Astrocyte (in vitro differentiated cells and primary cell): ENCODE results near the gene CFAP74. TPM values are rescaled to one million over a fixed set of nuclear protein-coding genes. Genes with fewer than 3 reads are reported as not detected.

Experiments
- DNase-seq: peaks from one replicate; pipeline ENCODE4 v3.0.0-alpha.2; 2010; ENCODE audit warnings: low read depth
- FAIRE-seq: peaks from 2 replicates; lab custom pipeline; 2011; peaks lifted over from hg19 to GRCh38; lab: Jason Lieb, UNC
- H2AFZ ChIP-seq: 2 replicates; pipeline ENCODE4 v1.6.0; 2012; ENCODE audit warnings: low read depth, low read length, inconsistent platforms
- H3K27ac ChIP-seq: 2 replicates; pipeline ENCODE4 v1.5.1; 2011; ENCODE audit warnings: low read depth, low read length, inconsistent platforms
- H3K27me3 ChIP-seq: 2 replicates; pipeline ENCODE4 v1.6.0; 2011; ENCODE audit warnings: low read length, inconsistent platforms; ENCODE audit not compliant: insufficient read depth
- H3K36me3 ChIP-seq: 2 replicates; pipeline ENCODE4 v1.5.1; 2011; ENCODE audit warnings: low read length, inconsistent platforms; ENCODE audit not compliant: insufficient read depth
- H3K4me1 ChIP-seq: 2 replicates; pipeline ENCODE4 v1.5.1; 2011; ENCODE audit warnings: low read length, inconsistent platforms; ENCODE audit not compliant: insufficient read depth
- H3K4me2 ChIP-seq: 2 replicates; pipeline ENCODE4 v1.6.0; 2012; ENCODE audit warnings: low read length, inconsistent platforms
- H3K4me3 ChIP-seq: 2 replicates; pipeline ENCODE4 v1.5.1; 2011; ENCODE audit warnings: low read depth, mild to moderate bottlenecking, low read length, inconsistent platforms; ENCODE audit not compliant: insufficient read depth
- H3K79me2 ChIP-seq: 2 replicates; pipeline ENCODE4 v1.6.0; 2012; ENCODE audit warnings: mild to moderate bottlenecking, low read length, inconsistent platforms; ENCODE audit not compliant: insufficient read depth
- H3K9ac ChIP-seq: 2 replicates; pipeline ENCODE4 v1.6.0; 2012; ENCODE audit warnings: mild to moderate bottlenecking, low read length, inconsistent platforms
- H3K9me3 ChIP-seq: 2 replicates; pipeline ENCODE4 v1.5.1; 2012; ENCODE audit warnings: low read depth, mild to moderate bottlenecking, low read length, inconsistent platforms; ENCODE audit not compliant: insufficient read depth
- H4K20me1 ChIP-seq: 2 replicates; pipeline ENCODE4 v1.6.0; 2012; ENCODE audit warnings: low read length, inconsistent platforms; ENCODE audit not compliant: insufficient read depth
- H3K27ac Mint-ChIP-seq: one replicate; pipeline ENCODE4 v1.8.0; 2021; ENCODE audit warnings: mild to moderate bottlenecking, mixed read lengths; ENCODE audit not compliant: unreplicated experiment
- H3K27me3 Mint-ChIP-seq: one replicate; pipeline ENCODE4 v1.8.0; 2021; ENCODE audit warnings: low read depth, mixed read lengths; ENCODE audit not compliant: unreplicated experiment
- H3K36me3 Mint-ChIP-seq: one replicate; pipeline ENCODE4 v1.8.0; 2021; ENCODE audit warnings: low read depth, mixed read lengths; ENCODE audit not compliant: unreplicated experiment
- H3K4me1 Mint-ChIP-seq: one replicate; pipeline ENCODE4 v1.8.0; 2021; ENCODE audit warnings: low read depth, mixed read lengths; ENCODE audit not compliant: unreplicated experiment
- H3K4me3 Mint-ChIP-seq: one replicate; pipeline ENCODE4 v1.8.0; 2021; ENCODE audit warnings: mild to moderate bottlenecking, moderate library complexity, mixed read lengths; ENCODE audit not compliant: unreplicated experiment
- H3K9me3 Mint-ChIP-seq: one replicate; pipeline ENCODE4 v1.8.0; 2021; ENCODE audit warnings: mild to moderate bottlenecking, mixed read lengths; ENCODE audit not compliant: unreplicated experiment
- EZH2 ChIP-seq: IDR thresholded peaks from 2 replicates; pipeline ENCODE4 v1.6.1; 2012; ENCODE audit warnings: mild to moderate bottlenecking, low read length, inconsistent platforms; ENCODE audit not compliant: insufficient read depth
- total RNA-seq: library from RNA; stranded (reverse); gene quantifications from 2 replicates; pipeline ENCODE4 v1.2.1, GENCODE V29; 2021
- TF ChIP-seq, protein P1 (sequence below): IDR thresholded peaks from 2 replicates; pipeline ENCODE4 v1.5.1; 2011; ENCODE audit warnings: low read depth, mild to moderate bottlenecking, inconsistent platforms, low read length, moderate library complexity; ENCODE audit not compliant: insufficient read depth

The CFAP74 gene
- total RNA-seq, 1 donor from 2014 or later = not detected

DNA sequence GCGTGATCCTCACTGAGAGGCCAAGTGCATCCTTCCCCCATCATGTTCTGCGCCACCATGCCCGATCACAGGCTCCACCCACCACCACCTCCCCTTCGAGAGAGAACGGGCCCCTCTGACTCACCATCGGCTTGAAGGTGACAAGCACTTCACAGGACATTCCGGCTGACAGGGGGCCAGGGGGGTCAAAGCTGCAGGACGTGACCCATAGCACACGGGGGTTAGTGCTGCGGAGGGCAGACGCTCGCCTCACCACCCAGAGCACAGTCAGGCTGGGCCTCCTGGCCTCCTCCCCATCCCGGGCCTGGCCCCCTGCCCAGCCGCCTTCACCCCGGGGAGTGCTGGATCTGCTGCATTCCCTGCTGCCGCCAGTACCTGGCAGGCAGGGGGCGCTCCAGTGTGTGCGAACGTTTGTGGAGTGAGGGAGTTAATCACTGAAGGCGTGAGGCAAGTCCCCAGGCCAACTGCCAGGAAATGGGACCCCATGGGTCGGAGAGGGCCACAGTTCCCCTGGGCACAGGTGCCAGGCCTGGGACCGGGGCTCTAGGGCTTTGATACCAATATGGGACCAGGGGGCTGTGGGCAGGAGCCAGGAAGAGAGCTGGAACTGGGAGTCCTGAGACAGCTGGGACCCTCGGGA, 43.6 kb downstream of the CFAP74 start:
- H3K27me3 Mint-ChIP-seq = peaks cover 12% of the 10 kb centered on the region
- H3K27me3 ChIP-seq = peaks cover 9% of the 10 kb centered on the region
- H3K4me3 Mint-ChIP-seq = no peak overlapping the region
- H3K36me3 Mint-ChIP-seq = no peaks in the 10 kb centered on the region
- H3K4me1 ChIP-seq = peaks cover 3% of the 10 kb centered on the region
- peak overlapping the region; percentile 60 for H3K4me2 ChIP-seq
- DNase-seq (peak; percentile 37), FAIRE-seq (no peak)
- H3K4me3 ChIP-seq = no peak overlapping the region
- no peaks in the 10 kb centered on the region for H3K36me3 ChIP-seq
- H3K27ac Mint-ChIP-seq = no peak overlapping the region
- no peaks in the 10 kb centered on the region for H4K20me1 ChIP-seq
- H3K4me1 Mint-ChIP-seq = peaks cover 12% of the 10 kb centered on the region
- H3K9me3 Mint-ChIP-seq = peaks cover 2% of the 10 kb centered on the region
- TF ChIP-seq EZH2 = no peak
- TF ChIP-seq, protein P1, sequence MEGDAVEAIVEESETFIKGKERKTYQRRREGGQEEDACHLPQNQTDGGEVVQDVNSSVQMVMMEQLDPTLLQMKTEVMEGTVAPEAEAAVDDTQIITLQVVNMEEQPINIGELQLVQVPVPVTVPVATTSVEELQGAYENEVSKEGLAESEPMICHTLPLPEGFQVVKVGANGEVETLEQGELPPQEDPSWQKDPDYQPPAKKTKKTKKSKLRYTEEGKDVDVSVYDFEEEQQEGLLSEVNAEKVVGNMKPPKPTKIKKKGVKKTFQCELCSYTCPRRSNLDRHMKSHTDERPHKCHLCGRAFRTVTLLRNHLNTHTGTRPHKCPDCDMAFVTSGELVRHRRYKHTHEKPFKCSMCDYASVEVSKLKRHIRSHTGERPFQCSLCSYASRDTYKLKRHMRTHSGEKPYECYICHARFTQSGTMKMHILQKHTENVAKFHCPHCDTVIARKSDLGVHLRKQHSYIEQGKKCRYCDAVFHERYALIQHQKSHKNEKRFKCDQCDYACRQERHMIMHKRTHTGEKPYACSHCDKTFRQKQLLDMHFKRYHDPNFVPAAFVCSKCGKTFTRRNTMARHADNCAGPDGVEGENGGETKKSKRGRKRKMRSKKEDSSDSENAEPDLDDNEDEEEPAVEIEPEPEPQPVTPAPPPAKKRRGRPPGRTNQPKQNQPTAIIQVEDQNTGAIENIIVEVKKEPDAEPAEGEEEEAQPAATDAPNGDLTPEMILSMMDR = peak; percentile 51
- H3K9me3 ChIP-seq = no peaks in the 10 kb centered on the region
- no peak overlapping the region for H3K27ac ChIP-seq
- H2AFZ ChIP-seq = peak overlapping the region; percentile 34
- H3K9ac ChIP-seq = no peak overlapping the region
- no peaks in the 10 kb centered on the region for H3K79me2 ChIP-seq

DNA sequence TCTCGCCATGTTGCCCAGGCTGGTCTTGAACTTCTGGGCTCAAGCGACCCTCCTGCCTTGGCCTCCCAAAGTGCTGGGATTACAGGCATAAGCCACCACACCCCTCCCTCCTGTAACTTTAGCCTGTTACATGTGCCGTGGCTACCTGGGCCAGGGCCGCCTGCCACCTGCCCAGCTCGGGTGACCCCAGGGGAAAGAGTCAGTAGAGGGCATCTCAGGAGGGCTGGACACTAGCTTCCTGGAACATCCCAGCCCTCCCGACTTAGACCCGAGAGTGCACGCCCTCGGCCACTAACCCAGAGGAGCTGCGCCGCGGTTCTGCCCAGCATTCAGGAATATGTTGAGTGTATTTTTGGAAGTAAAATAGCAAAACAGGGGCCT, 44.1 kb downstream of the CFAP74 start:
- Histone ChIP-seq H3K9me3 (no peaks in the 10 kb centered on the region), H3K36me3 (no peaks in the 10 kb centered on the region), H3K27me3 (peaks cover 9% of the 10 kb centered on the region), H3K4me2 (peak overlapping the region; percentile 60), H3K27ac (no peak overlapping the region), H3K4me3 (no peak overlapping the region), H3K9ac (no peak overlapping the region), H2AFZ (peak overlapping the region; percentile 34), H4K20me1 (no peaks in the 10 kb centered on the region), H3K79me2 (no peaks in the 10 kb centered on the region), H3K4me1 (peaks cover 3% of the 10 kb centered on the region)
- H3K27me3 Mint-ChIP-seq = peaks cover 15% of the 10 kb centered on the region
- DNase-seq = no peak
- TF ChIP-seq, protein P1 = no peak
- TF ChIP-seq EZH2 = no peak
- peaks cover 12% of the 10 kb centered on the region for H3K4me1 Mint-ChIP-seq
- no peak for FAIRE-seq
- no peaks in the 10 kb centered on the region for H3K36me3 Mint-ChIP-seq
- no peak overlapping the region for H3K4me3 Mint-ChIP-seq
- no peak overlapping the region for H3K27ac Mint-ChIP-seq
- peaks cover 2% of the 10 kb centered on the region for H3K9me3 Mint-ChIP-seq

DNA sequence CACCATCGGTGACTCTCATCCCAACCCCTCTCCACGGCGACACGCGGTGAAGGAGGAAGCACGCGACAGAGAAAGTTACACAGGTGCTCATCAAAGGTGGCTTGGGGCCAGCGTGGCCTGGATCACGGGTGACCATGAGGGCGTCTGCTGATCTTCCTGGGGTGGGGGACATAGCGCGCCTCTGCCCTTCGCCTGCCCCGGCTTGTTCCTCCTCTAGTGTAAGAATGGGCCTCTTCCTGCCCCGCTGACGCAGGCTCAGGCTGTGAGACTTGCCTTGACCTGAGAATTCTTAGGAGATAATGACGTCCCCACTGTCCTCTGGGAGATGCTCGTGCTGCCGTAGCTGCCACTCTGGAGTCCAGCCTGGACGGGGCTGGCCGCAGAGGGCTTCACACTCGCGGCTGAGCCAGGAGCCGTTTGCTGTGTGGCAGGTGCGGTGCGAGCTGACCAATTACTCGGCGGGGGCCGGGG, 45.5 kb downstream of the CFAP74 start:
- H3K27me3 ChIP-seq = peaks cover 9% of the 10 kb centered on the region
- H4K20me1 ChIP-seq = no peaks in the 10 kb centered on the region
- no peak overlapping the region for H3K4me2 ChIP-seq
- no peak overlapping the region for H3K27ac ChIP-seq
- Mint-ChIP-seq H3K9me3 (peaks cover 2% of the 10 kb centered on the region), H3K36me3 (no peaks in the 10 kb centered on the region), H3K27me3 (peaks cover 15% of the 10 kb centered on the region), H3K27ac (no peak overlapping the region), H3K4me1 (peaks cover 12% of the 10 kb centered on the region), H3K4me3 (no peak overlapping the region)
- no peak for DNase-seq
- no peaks in the 10 kb centered on the region for H3K9me3 ChIP-seq
- H3K36me3 ChIP-seq = no peaks in the 10 kb centered on the region
- H2AFZ ChIP-seq = no peak overlapping the region
- no peak for FAIRE-seq
- no peak for TF ChIP-seq EZH2
- TF ChIP-seq, protein P1 = no peak
- H3K9ac ChIP-seq = no peak overlapping the region
- peaks cover 3% of the 10 kb centered on the region for H3K4me1 ChIP-seq
- H3K79me2 ChIP-seq = no peaks in the 10 kb centered on the region
- H3K4me3 ChIP-seq = no peak overlapping the region
